Neuronal stem cell (in vitro differentiated cells): ENCODE data around the gene SORBS1.

ENCODE experiments used
- DNase-seq: peaks from one replicate; pipeline ENCODE4 v3.0.0-alpha.2; 2013; ENCODE audit warnings: low spot score
- H2AFZ ChIP-seq: one replicate; pipeline ENCODE4 v1.6.1; 2013; ENCODE audit warnings: mild to moderate bottlenecking, low read length, inconsistent platforms
- H2AK5ac ChIP-seq: 2 replicates; pipeline ENCODE4 v1.6.1; 2013; ENCODE audit warnings: low read depth, mild to moderate bottlenecking, inconsistent platforms, low read length, moderate library complexity, mixed read lengths
- H2BK120ac ChIP-seq: 2 replicates; pipeline ENCODE4 v1.6.1; 2013; ENCODE audit warnings: low read depth, mild to moderate bottlenecking, inconsistent platforms, low read length, moderate library complexity, mixed read lengths
- H2BK12ac ChIP-seq: one replicate; pipeline ENCODE4 v1.6.1; 2013; ENCODE audit warnings: low read length, inconsistent platforms
- H2BK15ac ChIP-seq: 2 replicates; pipeline ENCODE4 v1.6.1; 2013; ENCODE audit warnings: mild to moderate bottlenecking, low read length, inconsistent platforms, mixed read lengths
- H2BK5ac ChIP-seq: one replicate; pipeline ENCODE4 v1.6.1; 2013; ENCODE audit warnings: inconsistent platforms, mild to moderate bottlenecking, low read length, moderate library complexity
- H3K14ac ChIP-seq: one replicate; pipeline ENCODE4 v1.6.1; 2013; ENCODE audit warnings: low read length, inconsistent platforms
- H3K18ac ChIP-seq: 2 replicates; pipeline ENCODE4 v1.6.1; 2013; ENCODE audit warnings: low read length, inconsistent platforms
- H3K23ac ChIP-seq: 2 replicates; pipeline ENCODE4 v1.6.1; 2013; ENCODE audit warnings: low read depth, mild to moderate bottlenecking, mixed read lengths, low read length, inconsistent platforms; ENCODE audit not compliant: poor library complexity
- H3K27ac ChIP-seq: replicated peaks from 3 replicates; pipeline ENCODE4 v1.5.1; 2013; ENCODE audit warnings: low read length, inconsistent platforms
- H3K27me3 ChIP-seq, 3 experiments: 2 replicates each; pipeline ENCODE4 v1.6.1; 2013; ENCODE audit warnings: low read length in 3 of 3, mild to moderate bottlenecking in 2 of 3, inconsistent platforms in 1 of 3, low read depth in 1 of 3, mixed read lengths in 1 of 3, moderate library complexity in 1 of 3; ENCODE audit not compliant: control insufficient read depth in 3 of 3, insufficient read depth in 3 of 3
- H3K36me3 ChIP-seq, 2 donors: replicated peaks in 1 of 2; 2 replicates each; pipeline ENCODE4 v1.6.1; 2013; ENCODE audit warnings: low read length in 2 of 2; ENCODE audit not compliant: control insufficient read depth in 2 of 2, insufficient read depth in 2 of 2
- H3K4ac ChIP-seq: 2 replicates; pipeline ENCODE4 v1.6.1; 2013; ENCODE audit warnings: inconsistent platforms, mild to moderate bottlenecking, low read length, moderate library complexity
- H3K4me1 ChIP-seq, 2 donors: 1 replicate in 1 of 2; 2 replicates in 1 of 2; pipeline ENCODE4 v1.6.1; 2013; ENCODE audit warnings: low read length in 2 of 2, low read depth in 1 of 2; ENCODE audit not compliant: control insufficient read depth in 2 of 2, insufficient read depth in 1 of 2
- H3K4me2 ChIP-seq: one replicate; pipeline ENCODE4 v1.6.1; 2013; ENCODE audit warnings: mild to moderate bottlenecking, low read length, inconsistent platforms; ENCODE audit not compliant: insufficient read depth, poor library complexity, severe bottlenecking
- H3K4me3 ChIP-seq, 2 donors: 2 replicates each; pipeline ENCODE4 v1.5.1; 2013; ENCODE audit warnings: low read length in 2 of 2, mild to moderate bottlenecking in 2 of 2, inconsistent platforms in 1 of 2, moderate library complexity in 1 of 2
- H3K79me1 ChIP-seq: one replicate; pipeline ENCODE4 v1.6.1; 2013; ENCODE audit warnings: low read depth, mild to moderate bottlenecking, inconsistent platforms, low read length, moderate library complexity
- H3K9ac ChIP-seq: one replicate; pipeline ENCODE4 v1.6.1; 2013; ENCODE audit warnings: mild to moderate bottlenecking, low read depth, low read length, inconsistent platforms; ENCODE audit not compliant: poor library complexity
- H3K9me3 ChIP-seq, 2 donors: replicated peaks in 1 of 2; 2 replicates each; pipeline versions ENCODE3 to v1.6.1; 2013; ENCODE audit warnings: low read length in 2 of 2, mild to moderate bottlenecking in 2 of 2, inconsistent platforms in 1 of 2, low read depth in 1 of 2, mixed read lengths in 1 of 2, moderate library complexity in 1 of 2; ENCODE audit not compliant: control insufficient read depth in 2 of 2, insufficient read depth in 1 of 2
- H4K8ac ChIP-seq: one replicate; pipeline ENCODE4 v1.6.1; 2013; ENCODE audit warnings: low read depth, mild to moderate bottlenecking, inconsistent platforms, low read length, moderate library complexity
- H4K91ac ChIP-seq: one replicate; pipeline ENCODE4 v1.6.1; 2013; ENCODE audit warnings: low read length, low read depth, mild to moderate bottlenecking, inconsistent platforms; ENCODE audit not compliant: poor library complexity
- WGBS, 2 donors: extraction: QIAGEN DNeasy Blood & Tissue Kit; methylation state at CpG; one replicate each; pipeline ENCODE4 v1.1.7; 2013; ENCODE audit warnings: missing lambda C conversion rate in 2 of 2, mixed read lengths in 1 of 2; ENCODE audit not compliant: insufficient read length in 2 of 2, insufficient replicate concordance in 1 of 2; ENCODE audit errors: extremely low coverage in 2 of 2; 5-methylcytosine and 5-hydroxymethylcytosine counted together

Gene SORBS1

DNA sequence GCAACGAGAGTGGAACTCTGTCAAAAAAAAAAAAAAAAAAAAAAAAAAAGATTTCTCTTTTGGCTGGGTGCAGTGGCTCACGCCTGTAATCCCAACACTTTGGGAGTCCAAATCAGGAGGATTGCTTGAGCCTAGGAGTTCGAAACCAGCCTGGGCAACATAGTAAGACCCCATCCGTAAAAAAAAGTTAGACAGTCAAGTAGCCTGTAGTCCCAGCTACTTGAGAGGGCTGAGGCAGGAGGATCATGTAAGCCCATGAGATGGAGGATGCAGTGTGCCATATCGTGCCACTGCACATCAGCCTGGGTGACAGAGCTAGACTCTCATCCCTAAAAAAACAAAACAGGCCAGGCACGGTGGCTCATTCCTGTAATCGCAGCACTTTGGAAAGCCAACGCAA lies 295.6 kb downstream of the SORBS1 start:
- no CpG with 5 or more reads among the region's 8 CpGs for WGBS, 2 donors
- Histone ChIP-seq H3K9me3 (no peaks in the 10 kb centered on the region), H2BK15ac (no peak overlapping the region), H3K36me3 (no peaks in the 10 kb centered on the region), H3K27ac (no peak overlapping the region), H2AK5ac (no peak overlapping the region), H3K4me1 (peaks cover 7 to 16% of the 10 kb centered on the region in 2 donors), H3K4me3 (no peak overlapping the region), H3K18ac (no peak overlapping the region), H3K23ac (no peak overlapping the region), H2BK12ac (no peak overlapping the region), H3K4me2 (no peak overlapping the region), H3K4ac (no peak overlapping the region), H3K14ac (no peak overlapping the region), H3K27me3 (peaks cover 0 to 4% (median 0%) of the 10 kb centered on the region in 3 experiments), H3K9ac (no peak overlapping the region), H2BK5ac (no peak overlapping the region), H3K79me1 (no peaks in the 10 kb centered on the region), H4K8ac (no peak overlapping the region), H2AFZ (no peak overlapping the region), H2BK120ac (no peak overlapping the region), H4K91ac (no peak overlapping the region)
- DNase-seq: no peak

- H3K14ac ChIP-seq: no peak overlapping the region
- H2AFZ ChIP-seq: no peak overlapping the region
- no peak overlapping the region for H2BK15ac ChIP-seq
- no peak overlapping the region for H2BK12ac ChIP-seq
- no peaks in the 10 kb centered on the region for H3K79me1 ChIP-seq
- H4K8ac ChIP-seq: no peak overlapping the region
- no peak overlapping the region for H2BK120ac ChIP-seq
- H3K4me3 ChIP-seq: no peak overlapping the region
- no peak overlapping the region for H2AK5ac ChIP-seq
- no peak overlapping the region for H3K9ac ChIP-seq
- H3K23ac ChIP-seq: no peak overlapping the region
- DNase-seq: no peak
- H3K4ac ChIP-seq: no peak overlapping the region
- H3K27ac ChIP-seq: no peak overlapping the region
- no peak overlapping the region for H2BK5ac ChIP-seq
- H3K27me3 ChIP-seq: peaks cover 0 to 4% (median 0%) of the 10 kb centered on the region in 3 experiments
- no peak overlapping the region for H3K18ac ChIP-seq
- no peak overlapping the region for H3K4me2 ChIP-seq
- H4K91ac ChIP-seq: no peak overlapping the region
- peaks cover 9 to 19% of the 10 kb centered on the region in 2 donors for H3K4me1 ChIP-seq
- no peaks in the 10 kb centered on the region for H3K9me3 ChIP-seq
- H3K36me3 ChIP-seq: no peaks in the 10 kb centered on the region
- WGBS, 2 donors: no CpG with 5 or more reads among the region's 6 CpGs
These were observed 296.7 kb downstream of the SORBS1 start for GRCh38 chr10:95264227-95265051.

DNA sequence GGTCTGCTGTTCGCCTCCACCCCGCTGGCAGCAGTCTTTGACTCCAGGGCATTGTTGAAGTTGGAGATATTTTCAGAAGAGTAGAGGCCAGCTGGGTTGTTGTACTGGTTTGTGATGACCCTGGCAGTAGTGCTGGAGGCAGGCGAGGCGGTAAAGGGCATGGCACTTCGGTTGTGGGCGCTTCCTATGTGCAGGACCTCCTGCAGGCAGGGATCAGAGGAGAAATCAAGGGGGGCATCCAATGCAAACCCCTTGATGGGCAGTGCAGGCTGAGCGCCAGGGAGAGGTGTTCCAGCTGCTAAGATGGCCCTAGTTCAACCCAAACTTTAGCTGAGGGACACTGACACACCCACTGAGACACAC lies 297.3 kb downstream of the SORBS1 start:
- Histone ChIP-seq H2BK120ac (no peak overlapping the region), H3K4ac (no peak overlapping the region), H3K27me3 (peaks cover 0 to 4% (median 0%) of the 10 kb centered on the region in 3 experiments), H3K36me3 (no peaks in the 10 kb centered on the region), H4K91ac (no peak overlapping the region), H3K27ac (no peak overlapping the region), H2AFZ (no peak overlapping the region), H2BK15ac (no peak overlapping the region), H3K9ac (no peak overlapping the region), H4K8ac (no peak overlapping the region), H3K4me1 (peaks cover 9 to 19% of the 10 kb centered on the region in 2 donors), H3K18ac (no peak overlapping the region), H3K4me2 (no peak overlapping the region), H3K9me3 (no peaks in the 10 kb centered on the region), H2AK5ac (no peak overlapping the region), H2BK5ac (no peak overlapping the region), H3K79me1 (no peaks in the 10 kb centered on the region), H3K4me3 (no peak overlapping the region), H3K23ac (no peak overlapping the region), H3K14ac (no peak overlapping the region), H2BK12ac (no peak overlapping the region)
- DNase-seq: no peak
- no CpG with 5 or more reads among the region's 7 CpGs for WGBS, 2 donors

DNA sequence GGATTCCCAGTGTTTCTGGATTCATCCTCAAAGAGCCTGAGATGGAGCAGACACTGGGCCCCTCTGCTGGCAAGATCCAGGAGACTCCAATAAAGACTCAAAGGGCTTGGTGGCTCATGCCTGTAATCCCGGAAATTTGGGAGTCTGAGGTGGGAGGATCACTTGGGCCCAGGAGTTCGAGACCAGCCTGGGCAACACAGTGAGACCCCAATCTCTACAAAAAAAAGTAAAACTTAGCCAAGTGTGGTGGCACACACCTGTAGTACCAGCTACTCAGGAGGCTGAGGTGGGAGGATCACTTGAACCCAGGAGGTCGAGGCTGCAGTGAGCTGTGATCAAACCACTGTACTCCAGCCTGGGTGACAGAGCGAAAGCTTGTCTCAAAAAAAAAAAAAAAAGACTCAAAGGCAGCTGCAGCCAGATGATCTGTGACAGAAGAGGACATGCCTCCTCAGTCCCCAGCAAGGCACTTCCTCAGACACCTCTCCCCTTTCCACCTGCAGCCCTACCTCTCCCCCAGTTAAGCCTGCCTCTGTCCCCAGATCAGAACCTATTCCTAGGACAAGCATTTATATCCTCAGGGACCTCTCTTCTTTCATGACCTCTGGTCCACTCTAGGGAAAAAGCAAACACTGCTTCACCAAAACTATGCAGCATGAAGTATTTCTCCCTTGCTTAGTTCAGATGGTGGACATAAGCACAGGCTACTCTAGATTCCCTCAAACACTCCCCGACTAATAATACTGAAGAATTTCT lies 298.2 kb downstream of the SORBS1 start:
- peaks cover 0 to 4% (median 0%) of the 10 kb centered on the region in 3 experiments for H3K27me3 ChIP-seq
- no CpG with 5 or more reads among the region's 5 CpGs for WGBS, 2 donors
- no peak overlapping the region for H2BK12ac ChIP-seq
- no peak overlapping the region for H3K18ac ChIP-seq
- H3K4me1 ChIP-seq: peaks cover 9 to 14% of the 10 kb centered on the region in 2 donors
- no peak overlapping the region for H4K8ac ChIP-seq
- H4K91ac ChIP-seq: no peak overlapping the region
- H2BK5ac ChIP-seq: no peak overlapping the region
- H3K36me3 ChIP-seq: no peaks in the 10 kb centered on the region
- no peak overlapping the region for H2BK120ac ChIP-seq
- no peak overlapping the region for H3K27ac ChIP-seq
- H3K23ac ChIP-seq: no peak overlapping the region
- no peak for DNase-seq
- no peaks in the 10 kb centered on the region for H3K79me1 ChIP-seq
- no peaks in the 10 kb centered on the region for H3K9me3 ChIP-seq
- no peak overlapping the region for H3K4me3 ChIP-seq
- no peak overlapping the region for H3K14ac ChIP-seq
- no peak overlapping the region for H3K4ac ChIP-seq
- H3K9ac ChIP-seq: no peak overlapping the region
- no peak overlapping the region for H2AFZ ChIP-seq
- H2AK5ac ChIP-seq: no peak overlapping the region
- H2BK15ac ChIP-seq: no peak overlapping the region
- no peak overlapping the region for H3K4me2 ChIP-seq
